SH-SY5Y (cell line): Measurements from ENCODE around the gene PDE4D.

ENCODE experiments used
- GATA2 ChIP-seq: IDR thresholded peaks from 2 replicates; pipeline ENCODE4 v1.6.1; 2011; ENCODE audit warnings: mild to moderate bottlenecking, low read depth, low read length
- GATA3 ChIP-seq: IDR thresholded peaks from 2 replicates; pipeline ENCODE4 v1.6.1; 2011; ENCODE audit warnings: low read depth, mild to moderate bottlenecking, low read length, moderate library complexity

DNA sequence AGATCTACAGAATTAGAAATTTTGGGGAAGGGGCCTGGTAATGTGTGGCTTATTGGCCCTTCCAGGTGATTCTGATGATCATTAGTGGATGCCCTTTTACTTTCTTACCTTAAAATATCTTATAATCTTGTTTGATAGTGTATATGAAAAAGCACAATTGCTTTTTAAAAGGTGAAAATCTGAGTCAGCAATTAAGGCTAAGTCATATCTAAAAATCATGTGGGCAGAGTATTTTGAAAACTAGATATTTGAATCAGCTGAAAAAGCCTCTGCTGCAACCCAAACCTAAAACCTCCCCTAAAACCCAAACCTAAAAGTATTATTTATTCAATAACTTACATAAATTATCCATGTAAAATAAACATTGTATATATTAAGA, 359.8 kb downstream of the PDE4D start:
- TF ChIP-seq GATA3 (no peak), GATA2 (no peak)
